ENCODE results near the gene TLR7. TPM values are rescaled to one million over a fixed set of nuclear protein-coding genes. Genes with fewer than 3 reads are reported as not detected.

Gene TLR7
- total and polyA plus RNA-seq, 2 experiments from 2014 or later, result not detected

GRCh38 chrX:12895866-12896265 lies 29.0 kb downstream of the TLR7 start:
- no peaks in the 10 kb centered on the region for H4K20me1 ChIP-seq (ENCODE audit: insufficient read depth)
- H3K4me3 ChIP-seq, result no peak overlapping the region
- no peaks in the 10 kb centered on the region for H3K9me2 ChIP-seq (ENCODE audit: insufficient read depth)
- no peaks in the 10 kb centered on the region for H3K36me3 ChIP-seq (ENCODE audit: low read depth)
- H3K9ac ChIP-seq, result no peak overlapping the region
- no peak for DNase-seq
- WGBS, 2 experiments (ENCODE audit: low coverage in 1 of 2, low lambda C conversion rate in 2 of 2, missing lambda C conversion rate in 2 of 2), result 43 to 50% methylated on average over 2 of the region's 2 CpGs
- no peak overlapping the region for H3K27ac ChIP-seq
- H3F3A ChIP-seq (ENCODE audit: insufficient read depth), result no peaks in the 10 kb centered on the region
- H3K27me3 ChIP-seq (replicated peaks; ENCODE audit: insufficient read depth), result no peaks in the 10 kb centered on the region
- no peak for TF ChIP-seq EZH2 (IDR thresholded peaks at IDR 0.05; ENCODE audit: insufficient read depth, poor library complexity, severe bottlenecking)
- TF ChIP-seq EZH2phosphoT487 (IDR thresholded peaks at IDR 0.05; ENCODE audit: insufficient read depth, low read depth), result no peak
- in situ Hi-C loops (cut with MboI), result no loop called here
- H3K9me3 ChIP-seq (ENCODE audit: low read depth), result no peaks in the 10 kb centered on the region
- no peaks in the 10 kb centered on the region for H3K4me1 ChIP-seq (ENCODE audit: insufficient read depth)
- no peak overlapping the region for H3K4me2 ChIP-seq (ENCODE audit: unreplicated experiment)
- no peaks in the 10 kb centered on the region for H3K79me2 ChIP-seq (ENCODE audit: insufficient read depth)
- H2AFZ ChIP-seq, result no peak overlapping the region

- H3K4me1 ChIP-seq (ENCODE audit: insufficient read depth), result no peaks in the 10 kb centered on the region
- H4K20me1 ChIP-seq (ENCODE audit: insufficient read depth), result no peaks in the 10 kb centered on the region
- no peak overlapping the region for H3K4me3 ChIP-seq
- H3F3A ChIP-seq (ENCODE audit: insufficient read depth), result no peaks in the 10 kb centered on the region
- no peak overlapping the region for H3K9ac ChIP-seq
- no peak overlapping the region for H2AFZ ChIP-seq
- no peaks in the 10 kb centered on the region for H3K36me3 ChIP-seq (ENCODE audit: low read depth)
- H3K9me3 ChIP-seq (ENCODE audit: low read depth), result no peaks in the 10 kb centered on the region
- H3K9me2 ChIP-seq (ENCODE audit: insufficient read depth), result no peaks in the 10 kb centered on the region
- no peak for DNase-seq
- no peak overlapping the region for H3K27ac ChIP-seq
- in situ Hi-C loops (cut with MboI), result no loop called here
- H3K79me2 ChIP-seq (ENCODE audit: insufficient read depth), result no peaks in the 10 kb centered on the region
- no peak for TF ChIP-seq EZH2phosphoT487 (IDR thresholded peaks at IDR 0.05; ENCODE audit: insufficient read depth, low read depth)
- TF ChIP-seq EZH2 (IDR thresholded peaks at IDR 0.05; ENCODE audit: insufficient read depth, poor library complexity, severe bottlenecking), result no peak
- no peak overlapping the region for H3K4me2 ChIP-seq (ENCODE audit: unreplicated experiment)
- WGBS, 2 experiments (ENCODE audit: low coverage in 1 of 2, low lambda C conversion rate in 2 of 2, missing lambda C conversion rate in 2 of 2), result 82 to 85% methylated on average over 4 of the region's 4 CpGs
- H3K27me3 ChIP-seq (replicated peaks; ENCODE audit: insufficient read depth), result no peaks in the 10 kb centered on the region
These were observed 30.1 kb downstream of the TLR7 start for GRCh38 chrX:12896935-12897334.

- H3K9me2 ChIP-seq (ENCODE audit: insufficient read depth), result no peaks in the 10 kb centered on the region
- 42 to 52% methylated on average over 4 to 5 of the region's 5 CpGs for WGBS, 2 experiments (ENCODE audit: low coverage in 1 of 2, low lambda C conversion rate in 2 of 2, missing lambda C conversion rate in 2 of 2)
These were observed 31.2 kb downstream of the TLR7 start for GRCh38 chrX:12898073-12898472.

GRCh38 chrX:12899506-12899905 lies 32.6 kb downstream of the TLR7 start:
- no peak overlapping the region for H3K9ac ChIP-seq
- WGBS, 2 experiments (ENCODE audit: low coverage in 1 of 2, low lambda C conversion rate in 2 of 2, missing lambda C conversion rate in 2 of 2), result 34 to 49% methylated on average over 6 to 7 of the region's 7 CpGs
- H3K79me2 ChIP-seq (ENCODE audit: insufficient read depth), result no peaks in the 10 kb centered on the region
- H3F3A ChIP-seq (ENCODE audit: insufficient read depth), result no peaks in the 10 kb centered on the region
- no peak overlapping the region for H3K4me3 ChIP-seq
- in situ Hi-C loops (cut with MboI), result no loop called here
- TF ChIP-seq EZH2 (IDR thresholded peaks at IDR 0.05; ENCODE audit: insufficient read depth, poor library complexity, severe bottlenecking) (no peak), EZH2phosphoT487 (IDR thresholded peaks at IDR 0.05; ENCODE audit: insufficient read depth, low read depth) (no peak)
- H3K27me3 ChIP-seq (replicated peaks; ENCODE audit: insufficient read depth), result no peaks in the 10 kb centered on the region
- H3K9me3 ChIP-seq (ENCODE audit: low read depth), result no peaks in the 10 kb centered on the region
- DNase-seq, result no peak
- H3K27ac ChIP-seq, result no peak overlapping the region
- H3K36me3 ChIP-seq (ENCODE audit: low read depth), result no peaks in the 10 kb centered on the region
- no peaks in the 10 kb centered on the region for H4K20me1 ChIP-seq (ENCODE audit: insufficient read depth)
- no peak overlapping the region for H2AFZ ChIP-seq
- H3K9me2 ChIP-seq (ENCODE audit: insufficient read depth), result no peaks in the 10 kb centered on the region
- no peak overlapping the region for H3K4me2 ChIP-seq (ENCODE audit: unreplicated experiment)
- H3K4me1 ChIP-seq (ENCODE audit: insufficient read depth), result no peaks in the 10 kb centered on the region

More at GRCh38 chrX:12898073-12898472, 31.2 kb downstream of the TLR7 start:
- Histone ChIP-seq H3F3A (ENCODE audit: insufficient read depth) (no peaks in the 10 kb centered on the region), H3K4me2 (ENCODE audit: unreplicated experiment) (no peak overlapping the region), H3K79me2 (ENCODE audit: insufficient read depth) (no peaks in the 10 kb centered on the region), H3K27ac (no peak overlapping the region), H3K4me1 (ENCODE audit: insufficient read depth) (no peaks in the 10 kb centered on the region), H3K4me3 (no peak overlapping the region), H3K27me3 (replicated peaks; ENCODE audit: insufficient read depth) (no peaks in the 10 kb centered on the region), H3K36me3 (ENCODE audit: low read depth) (no peaks in the 10 kb centered on the region), H4K20me1 (ENCODE audit: insufficient read depth) (no peaks in the 10 kb centered on the region), H3K9ac (no peak overlapping the region), H3K9me3 (ENCODE audit: low read depth) (no peaks in the 10 kb centered on the region), H2AFZ (no peak overlapping the region)
- TF ChIP-seq EZH2 (IDR thresholded peaks at IDR 0.05; ENCODE audit: insufficient read depth, poor library complexity, severe bottlenecking), result no peak
- no peak for TF ChIP-seq EZH2phosphoT487 (IDR thresholded peaks at IDR 0.05; ENCODE audit: insufficient read depth, low read depth)
- no peak for DNase-seq
- in situ Hi-C loops (cut with MboI), result no loop called here

- no peak overlapping the region for H3K4me2 ChIP-seq (ENCODE audit: unreplicated experiment)
- no peak overlapping the region for H3K4me3 ChIP-seq
- H3K79me2 ChIP-seq (ENCODE audit: insufficient read depth), result no peaks in the 10 kb centered on the region
- no peaks in the 10 kb centered on the region for H3K9me2 ChIP-seq (ENCODE audit: insufficient read depth)
- H2AFZ ChIP-seq, result no peak overlapping the region
- no peaks in the 10 kb centered on the region for H4K20me1 ChIP-seq (ENCODE audit: insufficient read depth)
- peak; percentile 49 for DNase-seq
- H3K4me1 ChIP-seq (ENCODE audit: insufficient read depth), result no peaks in the 10 kb centered on the region
- WGBS, 2 experiments (ENCODE audit: low coverage in 1 of 2, low lambda C conversion rate in 2 of 2, missing lambda C conversion rate in 2 of 2), result 2 to 6% methylated on average over 9 to 10 of the region's 10 CpGs
- H3K27ac ChIP-seq, result no peak overlapping the region
- H3K9me3 ChIP-seq (ENCODE audit: low read depth), result no peaks in the 10 kb centered on the region
- TF ChIP-seq EZH2 (IDR thresholded peaks at IDR 0.05; ENCODE audit: insufficient read depth, poor library complexity, severe bottlenecking) (no peak), EZH2phosphoT487 (IDR thresholded peaks at IDR 0.05; ENCODE audit: insufficient read depth, low read depth) (no peak)
- in situ Hi-C loops (cut with MboI), result loop anchor here (25.0 kb wide), 1 partner anchor 1136 kb away; the partner anchor contains the start of gene GEMIN8
- H3K36me3 ChIP-seq (ENCODE audit: low read depth), result no peaks in the 10 kb centered on the region
- no peak overlapping the region for H3K9ac ChIP-seq
- H3F3A ChIP-seq (ENCODE audit: insufficient read depth), result no peaks in the 10 kb centered on the region
- no peaks in the 10 kb centered on the region for H3K27me3 ChIP-seq (replicated peaks; ENCODE audit: insufficient read depth)
These were observed 34.6 kb downstream of the TLR7 start for GRCh38 chrX:12901486-12901885.
